ENCODE measurements around the gene SEMA4G.

SEMA4G gene

DNA sequence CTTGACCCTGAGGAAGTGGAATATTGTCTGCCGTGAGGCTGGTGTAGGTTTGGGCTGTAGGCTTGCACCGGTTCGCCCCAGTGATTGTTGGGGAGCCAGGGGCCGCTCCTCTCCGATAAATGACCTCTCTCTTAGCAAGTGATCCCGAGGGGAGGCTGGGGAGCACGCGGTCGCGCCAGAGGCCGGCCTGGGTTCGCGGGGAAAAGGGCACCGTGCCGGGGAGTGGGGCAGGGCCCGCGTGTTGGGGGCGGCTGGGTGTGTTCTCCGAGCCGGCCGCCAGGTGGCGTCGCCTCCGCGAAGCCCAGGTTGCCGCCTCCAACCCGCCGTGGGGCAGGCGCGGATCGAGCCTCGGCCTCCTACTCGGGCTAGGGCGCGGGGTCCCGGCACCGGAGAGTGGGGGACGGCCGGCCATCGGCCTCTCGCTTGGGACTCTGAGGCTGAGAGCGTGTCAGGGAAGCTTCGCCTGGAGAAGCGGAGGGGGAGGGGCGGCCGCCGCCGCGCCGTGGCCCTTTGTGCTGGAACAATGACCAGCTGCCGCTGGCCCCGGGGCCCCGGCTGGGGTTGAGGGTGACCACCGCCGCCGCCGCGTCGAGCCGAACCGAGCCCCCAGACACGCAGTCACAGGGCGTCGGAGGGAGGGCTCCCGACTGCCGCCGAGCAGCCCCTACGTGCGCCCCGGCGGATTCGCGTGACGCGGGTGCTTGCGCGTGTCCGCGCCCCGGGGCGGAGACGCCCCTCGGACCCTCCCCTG is 29.9 kb downstream of the SEMA4G start (continued):
- TF ChIP-seq, protein P1, sequence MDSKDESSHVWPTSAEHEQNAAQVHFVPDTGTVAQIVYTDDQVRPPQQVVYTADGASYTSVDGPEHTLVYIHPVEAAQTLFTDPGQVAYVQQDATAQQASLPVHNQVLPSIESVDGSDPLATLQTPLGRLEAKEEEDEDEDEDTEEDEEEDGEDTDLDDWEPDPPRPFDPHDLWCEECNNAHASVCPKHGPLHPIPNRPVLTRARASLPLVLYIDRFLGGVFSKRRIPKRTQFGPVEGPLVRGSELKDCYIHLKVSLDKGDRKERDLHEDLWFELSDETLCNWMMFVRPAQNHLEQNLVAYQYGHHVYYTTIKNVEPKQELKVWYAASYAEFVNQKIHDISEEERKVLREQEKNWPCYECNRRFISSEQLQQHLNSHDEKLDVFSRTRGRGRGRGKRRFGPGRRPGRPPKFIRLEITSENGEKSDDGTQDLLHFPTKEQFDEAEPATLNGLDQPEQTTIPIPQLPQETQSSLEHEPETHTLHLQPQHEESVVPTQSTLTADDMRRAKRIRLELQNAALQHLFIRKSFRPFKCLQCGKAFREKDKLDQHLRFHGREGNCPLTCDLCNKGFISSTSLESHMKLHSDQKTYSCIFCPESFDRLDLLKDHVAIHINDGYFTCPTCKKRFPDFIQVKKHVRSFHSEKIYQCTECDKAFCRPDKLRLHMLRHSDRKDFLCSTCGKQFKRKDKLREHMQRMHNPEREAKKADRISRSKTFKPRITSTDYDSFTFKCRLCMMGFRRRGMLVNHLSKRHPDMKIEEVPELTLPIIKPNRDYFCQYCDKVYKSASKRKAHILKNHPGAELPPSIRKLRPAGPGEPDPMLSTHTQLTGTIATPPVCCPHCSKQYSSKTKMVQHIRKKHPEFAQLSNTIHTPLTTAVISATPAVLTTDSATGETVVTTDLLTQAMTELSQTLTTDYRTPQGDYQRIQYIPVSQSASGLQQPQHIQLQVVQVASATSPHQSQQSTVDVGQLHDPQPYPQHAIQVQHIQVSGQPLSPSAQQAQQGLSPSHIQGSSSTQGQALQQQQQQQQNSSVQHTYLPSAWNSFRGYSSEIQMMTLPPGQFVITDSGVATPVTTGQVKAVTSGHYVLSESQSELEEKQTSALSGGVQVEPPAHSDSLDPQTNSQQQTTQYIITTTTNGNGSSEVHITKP (tag by site-specific recombination; IDR thresholded peaks at IDR 0.05), result 0 out of 2 replicates have a peak, but pooled peaks have one; percentile 5
- TF ChIP-seq ZFP69B (tag by site-specific recombination; IDR thresholded peaks at IDR 0.05) (peak; percentile 66), ZNF549 (tag by site-specific recombination; IDR thresholded peaks at IDR 0.05) (no peak), ZNF585B (tag by site-specific recombination; IDR thresholded peaks at IDR 0.05) (no peak), ZNF626 (tag by site-specific recombination; IDR thresholded peaks at IDR 0.05) (no peak), EGR2 (tag by site-specific recombination; IDR thresholded peaks at IDR 0.05; ENCODE audit: low read depth) (peak; percentile 34), ZNF777 (tag by site-specific recombination; IDR thresholded peaks at IDR 0.05; ENCODE audit: borderline replicate concordance) (no peak; the same call in 1 of the 2 replicates), ZNF677 (tag by site-specific recombination; IDR thresholded peaks at IDR 0.05) (no peak), ZNF501 (tag by site-specific recombination; IDR thresholded peaks at IDR 0.05) (peak; percentile 64; the same call in 1 of the 2 replicates), IKZF3 (tag by site-specific recombination; IDR thresholded peaks at IDR 0.05) (0 out of 2 replicates have a peak, but pooled peaks have one; percentile 43), ZNF341 (tag by site-specific recombination; IDR thresholded peaks at IDR 0.05; ENCODE audit: low read depth) (no peak)
- TF ChIP-seq, protein P2, sequence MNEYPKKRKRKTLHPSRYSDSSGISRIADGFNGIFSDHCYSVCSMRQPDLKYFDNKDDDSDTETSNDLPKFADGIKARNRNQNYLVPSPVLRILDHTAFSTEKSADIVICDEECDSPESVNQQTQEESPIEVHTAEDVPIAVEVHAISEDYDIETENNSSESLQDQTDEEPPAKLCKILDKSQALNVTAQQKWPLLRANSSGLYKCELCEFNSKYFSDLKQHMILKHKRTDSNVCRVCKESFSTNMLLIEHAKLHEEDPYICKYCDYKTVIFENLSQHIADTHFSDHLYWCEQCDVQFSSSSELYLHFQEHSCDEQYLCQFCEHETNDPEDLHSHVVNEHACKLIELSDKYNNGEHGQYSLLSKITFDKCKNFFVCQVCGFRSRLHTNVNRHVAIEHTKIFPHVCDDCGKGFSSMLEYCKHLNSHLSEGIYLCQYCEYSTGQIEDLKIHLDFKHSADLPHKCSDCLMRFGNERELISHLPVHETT (tag by site-specific recombination; IDR thresholded peaks at IDR 0.05), result no peak; the same call in 1 of the 2 replicates
- TF ChIP-seq, protein P3, sequence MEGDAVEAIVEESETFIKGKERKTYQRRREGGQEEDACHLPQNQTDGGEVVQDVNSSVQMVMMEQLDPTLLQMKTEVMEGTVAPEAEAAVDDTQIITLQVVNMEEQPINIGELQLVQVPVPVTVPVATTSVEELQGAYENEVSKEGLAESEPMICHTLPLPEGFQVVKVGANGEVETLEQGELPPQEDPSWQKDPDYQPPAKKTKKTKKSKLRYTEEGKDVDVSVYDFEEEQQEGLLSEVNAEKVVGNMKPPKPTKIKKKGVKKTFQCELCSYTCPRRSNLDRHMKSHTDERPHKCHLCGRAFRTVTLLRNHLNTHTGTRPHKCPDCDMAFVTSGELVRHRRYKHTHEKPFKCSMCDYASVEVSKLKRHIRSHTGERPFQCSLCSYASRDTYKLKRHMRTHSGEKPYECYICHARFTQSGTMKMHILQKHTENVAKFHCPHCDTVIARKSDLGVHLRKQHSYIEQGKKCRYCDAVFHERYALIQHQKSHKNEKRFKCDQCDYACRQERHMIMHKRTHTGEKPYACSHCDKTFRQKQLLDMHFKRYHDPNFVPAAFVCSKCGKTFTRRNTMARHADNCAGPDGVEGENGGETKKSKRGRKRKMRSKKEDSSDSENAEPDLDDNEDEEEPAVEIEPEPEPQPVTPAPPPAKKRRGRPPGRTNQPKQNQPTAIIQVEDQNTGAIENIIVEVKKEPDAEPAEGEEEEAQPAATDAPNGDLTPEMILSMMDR (tag by site-specific recombination; IDR thresholded peaks at IDR 0.05), result peak; percentile 93
- TF ChIP-seq, protein P4, sequence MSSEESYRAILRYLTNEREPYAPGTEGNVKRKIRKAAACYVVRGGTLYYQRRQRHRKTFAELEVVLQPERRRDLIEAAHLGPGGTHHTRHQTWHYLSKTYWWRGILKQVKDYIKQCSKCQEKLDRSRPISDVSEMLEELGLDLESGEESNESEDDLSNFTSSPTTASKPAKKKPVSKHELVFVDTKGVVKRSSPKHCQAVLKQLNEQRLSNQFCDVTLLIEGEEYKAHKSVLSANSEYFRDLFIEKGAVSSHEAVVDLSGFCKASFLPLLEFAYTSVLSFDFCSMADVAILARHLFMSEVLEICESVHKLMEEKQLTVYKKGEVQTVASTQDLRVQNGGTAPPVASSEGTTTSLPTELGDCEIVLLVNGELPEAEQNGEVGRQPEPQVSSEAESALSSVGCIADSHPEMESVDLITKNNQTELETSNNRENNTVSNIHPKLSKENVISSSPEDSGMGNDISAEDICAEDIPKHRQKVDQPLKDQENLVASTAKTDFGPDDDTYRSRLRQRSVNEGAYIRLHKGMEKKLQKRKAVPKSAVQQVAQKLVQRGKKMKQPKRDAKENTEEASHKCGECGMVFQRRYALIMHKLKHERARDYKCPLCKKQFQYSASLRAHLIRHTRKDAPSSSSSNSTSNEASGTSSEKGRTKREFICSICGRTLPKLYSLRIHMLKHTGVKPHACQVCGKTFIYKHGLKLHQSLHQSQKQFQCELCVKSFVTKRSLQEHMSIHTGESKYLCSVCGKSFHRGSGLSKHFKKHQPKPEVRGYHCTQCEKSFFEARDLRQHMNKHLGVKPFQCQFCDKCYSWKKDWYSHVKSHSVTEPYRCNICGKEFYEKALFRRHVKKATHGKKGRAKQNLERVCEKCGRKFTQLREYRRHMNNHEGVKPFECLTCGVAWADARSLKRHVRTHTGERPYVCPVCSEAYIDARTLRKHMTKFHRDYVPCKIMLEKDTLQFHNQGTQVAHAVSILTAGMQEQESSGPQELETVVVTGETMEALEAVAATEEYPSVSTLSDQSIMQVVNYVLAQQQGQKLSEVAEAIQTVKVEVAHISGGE (tag by site-specific recombination; conservative IDR thresholded peaks at IDR 0.05; ENCODE audit: low read depth), result peak; percentile 25
- TF ChIP-seq, protein P5, sequence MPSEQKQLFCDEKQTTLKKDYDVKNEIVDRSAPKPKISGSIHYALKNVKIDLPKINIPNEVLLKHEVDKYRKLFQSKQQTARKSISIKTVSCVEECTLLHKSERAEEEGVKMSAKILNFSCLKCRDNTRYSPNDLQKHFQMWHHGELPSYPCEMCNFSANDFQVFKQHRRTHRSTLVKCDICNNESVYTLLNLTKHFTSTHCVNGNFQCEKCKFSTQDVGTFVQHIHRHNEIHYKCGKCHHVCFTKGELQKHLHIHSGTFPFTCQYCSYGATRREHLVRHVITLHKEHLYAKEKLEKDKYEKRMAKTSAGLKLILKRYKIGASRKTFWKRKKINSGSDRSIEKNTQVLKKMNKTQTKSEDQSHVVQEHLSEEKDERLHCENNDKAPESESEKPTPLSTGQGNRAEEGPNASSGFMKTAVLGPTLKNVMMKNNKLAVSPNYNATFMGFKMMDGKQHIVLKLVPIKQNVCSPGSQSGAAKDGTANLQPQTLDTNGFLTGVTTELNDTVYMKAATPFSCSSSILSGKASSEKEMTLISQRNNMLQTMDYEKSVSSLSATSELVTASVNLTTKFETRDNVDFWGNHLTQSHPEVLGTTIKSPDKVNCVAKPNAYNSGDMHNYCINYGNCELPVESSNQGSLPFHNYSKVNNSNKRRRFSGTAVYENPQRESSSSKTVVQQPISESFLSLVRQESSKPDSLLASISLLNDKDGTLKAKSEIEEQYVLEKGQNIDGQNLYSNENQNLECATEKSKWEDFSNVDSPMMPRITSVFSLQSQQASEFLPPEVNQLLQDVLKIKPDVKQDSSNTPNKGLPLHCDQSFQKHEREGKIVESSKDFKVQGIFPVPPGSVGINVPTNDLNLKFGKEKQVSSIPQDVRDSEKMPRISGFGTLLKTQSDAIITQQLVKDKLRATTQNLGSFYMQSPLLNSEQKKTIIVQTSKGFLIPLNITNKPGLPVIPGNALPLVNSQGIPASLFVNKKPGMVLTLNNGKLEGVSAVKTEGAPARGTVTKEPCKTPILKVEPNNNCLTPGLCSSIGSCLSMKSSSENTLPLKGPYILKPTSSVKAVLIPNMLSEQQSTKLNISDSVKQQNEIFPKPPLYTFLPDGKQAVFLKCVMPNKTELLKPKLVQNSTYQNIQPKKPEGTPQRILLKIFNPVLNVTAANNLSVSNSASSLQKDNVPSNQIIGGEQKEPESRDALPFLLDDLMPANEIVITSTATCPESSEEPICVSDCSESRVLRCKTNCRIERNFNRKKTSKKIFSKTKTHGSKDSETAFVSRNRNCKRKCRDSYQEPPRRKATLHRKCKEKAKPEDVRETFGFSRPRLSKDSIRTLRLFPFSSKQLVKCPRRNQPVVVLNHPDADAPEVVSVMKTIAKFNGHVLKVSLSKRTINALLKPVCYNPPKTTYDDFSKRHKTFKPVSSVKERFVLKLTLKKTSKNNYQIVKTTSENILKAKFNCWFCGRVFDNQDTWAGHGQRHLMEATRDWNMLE (tag by site-specific recombination; conservative IDR thresholded peaks at IDR 0.05; ENCODE audit: low read depth), result no peak
- TF ChIP-seq, protein P6, sequence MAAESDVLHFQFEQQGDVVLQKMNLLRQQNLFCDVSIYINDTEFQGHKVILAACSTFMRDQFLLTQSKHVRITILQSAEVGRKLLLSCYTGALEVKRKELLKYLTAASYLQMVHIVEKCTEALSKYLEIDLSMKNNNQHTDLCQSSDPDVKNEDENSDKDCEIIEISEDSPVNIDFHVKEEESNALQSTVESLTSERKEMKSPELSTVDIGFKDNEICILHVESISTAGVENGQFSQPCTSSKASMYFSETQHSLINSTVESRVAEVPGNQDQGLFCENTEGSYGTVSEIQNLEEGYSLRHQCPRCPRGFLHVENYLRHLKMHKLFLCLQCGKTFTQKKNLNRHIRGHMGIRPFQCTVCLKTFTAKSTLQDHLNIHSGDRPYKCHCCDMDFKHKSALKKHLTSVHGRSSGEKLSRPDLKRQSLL (tag by site-specific recombination; IDR thresholded peaks at IDR 0.05), result 0 out of 2 replicates have a peak, but pooled peaks have one; percentile 41
- TF ChIP-seq, protein P7, sequence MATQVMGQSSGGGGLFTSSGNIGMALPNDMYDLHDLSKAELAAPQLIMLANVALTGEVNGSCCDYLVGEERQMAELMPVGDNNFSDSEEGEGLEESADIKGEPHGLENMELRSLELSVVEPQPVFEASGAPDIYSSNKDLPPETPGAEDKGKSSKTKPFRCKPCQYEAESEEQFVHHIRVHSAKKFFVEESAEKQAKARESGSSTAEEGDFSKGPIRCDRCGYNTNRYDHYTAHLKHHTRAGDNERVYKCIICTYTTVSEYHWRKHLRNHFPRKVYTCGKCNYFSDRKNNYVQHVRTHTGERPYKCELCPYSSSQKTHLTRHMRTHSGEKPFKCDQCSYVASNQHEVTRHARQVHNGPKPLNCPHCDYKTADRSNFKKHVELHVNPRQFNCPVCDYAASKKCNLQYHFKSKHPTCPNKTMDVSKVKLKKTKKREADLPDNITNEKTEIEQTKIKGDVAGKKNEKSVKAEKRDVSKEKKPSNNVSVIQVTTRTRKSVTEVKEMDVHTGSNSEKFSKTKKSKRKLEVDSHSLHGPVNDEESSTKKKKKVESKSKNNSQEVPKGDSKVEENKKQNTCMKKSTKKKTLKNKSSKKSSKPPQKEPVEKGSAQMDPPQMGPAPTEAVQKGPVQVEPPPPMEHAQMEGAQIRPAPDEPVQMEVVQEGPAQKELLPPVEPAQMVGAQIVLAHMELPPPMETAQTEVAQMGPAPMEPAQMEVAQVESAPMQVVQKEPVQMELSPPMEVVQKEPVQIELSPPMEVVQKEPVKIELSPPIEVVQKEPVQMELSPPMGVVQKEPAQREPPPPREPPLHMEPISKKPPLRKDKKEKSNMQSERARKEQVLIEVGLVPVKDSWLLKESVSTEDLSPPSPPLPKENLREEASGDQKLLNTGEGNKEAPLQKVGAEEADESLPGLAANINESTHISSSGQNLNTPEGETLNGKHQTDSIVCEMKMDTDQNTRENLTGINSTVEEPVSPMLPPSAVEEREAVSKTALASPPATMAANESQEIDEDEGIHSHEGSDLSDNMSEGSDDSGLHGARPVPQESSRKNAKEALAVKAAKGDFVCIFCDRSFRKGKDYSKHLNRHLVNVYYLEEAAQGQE (tag by site-specific recombination; IDR thresholded peaks at IDR 0.05), result no peak

Data from HEK293 (cell line).